Measurements from ENCODE around the gene MLLT10. TPM values are rescaled to one million over a fixed set of nuclear protein-coding genes. Genes with fewer than 3 reads are reported as not detected.

Gene MLLT10
- total and polyA plus RNA-seq, 10 of the 15 experiments (the other 5 are each of a cell fraction or from before 2014, with no cell fraction given) = 8.7 to 61.1 (median 28.5) TPM

- Histone ChIP-seq H2AFZ (ENCODE audit: control insufficient read depth, low read depth, low read length) (no peak overlapping the region), H3K27ac (ENCODE audit: control insufficient read depth, insufficient read depth) (no peak overlapping the region), H3K79me2 (ENCODE audit: control insufficient read depth, insufficient read depth, low read length) (no peaks in the 10 kb centered on the region), H3K4me3 (no peak overlapping the region), H3K4me1 (ENCODE audit: control insufficient read depth, insufficient read depth, low read length) (no peaks in the 10 kb centered on the region), H3K9ac (ENCODE audit: control insufficient read depth, insufficient read depth, low read length) (no peak overlapping the region), H3K4me2 (ENCODE audit: control insufficient read depth, insufficient read depth) (no peak overlapping the region), H4K20me1 (ENCODE audit: control insufficient read depth, insufficient read depth) (no peaks in the 10 kb centered on the region), H3K9me3 (replicated peaks; ENCODE audit: control insufficient read depth, insufficient read depth, low read length) (no peaks in the 10 kb centered on the region), H3K27me3 (replicated peaks in 1 of 2; ENCODE audit: control insufficient read depth in 2 of 2, insufficient read depth in 2 of 2, low read length in 1 of 2) (no peaks in the 10 kb centered on the region), H3K36me3 (ENCODE audit: control insufficient read depth in 2 of 2, insufficient read depth in 2 of 2, low read length in 1 of 2) (no peaks in the 10 kb centered on the region)
- POLR2A ChIA-PET = no interaction called here
- ATAC-seq (no peak), FAIRE-seq (no peak), DNase-seq (ENCODE audit: low read depth, low spot score) (no peak)
- RAD21 ChIA-PET (ENCODE audit: unreplicated experiment) = no interaction called here
- SMC1A ChIA-PET (ENCODE audit: uncharacterized antibody, unreplicated experiment) = interaction anchor here (0.9 to 1.8 kb wide), 3 partner anchors 9 to 120 kb away, joined by 3 to 4 read pairs (median 3); no protein-coding TSS in a partner anchor
- 99% methylated on average over 3 of the region's 3 CpGs for WGBS (ENCODE audit: insufficient coverage, insufficient replicate concordance, low lambda C conversion rate, missing lambda C conversion rate)
- no peak for TF ChIP-seq SP1 (IDR thresholded peaks at IDR 0.05; ENCODE audit: low read depth, low read length)
- no peak for TF ChIP-seq SIX5 (IDR thresholded peaks at IDR 0.05; ENCODE audit: low read depth, low read length, severe bottlenecking)
- TF ChIP-seq POLR2AphosphoS5 (IDR thresholded peaks at IDR 0.05; ENCODE audit: low read length) = no peak
- TF ChIP-seq NR2F1 (conservative IDR thresholded peaks at IDR 0.05) = no peak
- no peak for TF ChIP-seq CBX5 (IDR thresholded peaks at IDR 0.05; ENCODE audit: low read depth)
- TF ChIP-seq TCF12 (IDR thresholded peaks at IDR 0.05; ENCODE audit: low read depth, low read length) = no peak
- TF ChIP-seq PBX3 (IDR thresholded peaks at IDR 0.05; ENCODE audit: insufficient replicate concordance, low read depth, low read length) = no peak
- no peak for TF ChIP-seq PAX8 (IDR thresholded peaks at IDR 0.05)
- TF ChIP-seq TBL1XR1 (IDR thresholded peaks at IDR 0.05; ENCODE audit: low read depth, low read length) = no peak
- TF ChIP-seq EGR1 (IDR thresholded peaks at IDR 0.05; ENCODE audit: borderline replicate concordance in 1 of 2, low read depth in 2 of 2, low read length in 2 of 2) = no peak
- no peak for TF ChIP-seq ZBED1 (IDR thresholded peaks at IDR 0.05; ENCODE audit: borderline replicate concordance)
- TF ChIP-seq SMAD5 (IDR thresholded peaks at IDR 0.05; ENCODE audit: low read depth) = no peak
- no peak for TF ChIP-seq TCF3 (IDR thresholded peaks at IDR 0.05; ENCODE audit: borderline replicate concordance, insufficient read depth, low read depth, low read length)
- no peak for TF ChIP-seq ATF7 (IDR thresholded peaks at IDR 0.05; ENCODE audit: low read depth)
- no peak for TF ChIP-seq TCF7 (IDR thresholded peaks at IDR 0.05; ENCODE audit: borderline replicate concordance)
- intact Hi-C loops (cut with micrococcal nuclease; ENCODE audit: unreplicated experiment) = no loop called here
- in situ Hi-C loops (cut with MboI) = no loop called here
- no TSS peak for BruUV-seq (replicated peaks)
- CTCF ChIA-PET = no interaction called here
These were observed 235.0 kb downstream of the MLLT10 start for GRCh38 chr10:21769041-21769440.

All from GM12878 (cell line).